ENCODE measurements around the gene OR5K2.

GRCh38 chr3:98530676-98531075 lies 33.2 kb downstream of the OR5K2 start:
- TF ChIP-seq CTCF (IDR thresholded peaks at IDR 0.05) (no peak), POLR2A (IDR thresholded peaks at IDR 0.05) (no peak)
